NB4 (cell line): ENCODE data around the gene RAET1E.
"Not testable (repeated sequence)": the region's sequence is repeated elsewhere in the genome, so short reads cannot be mapped to it uniquely, and the experiment has no call there.

Experiments used
- DNase-seq: peaks from one replicate; pipeline ENCODE4 v3.0.0; 2010; ENCODE audit warnings: low read depth
- H3K4me3 ChIP-seq: one replicate; pipeline ENCODE4 v1.5.1; 2011; ENCODE audit warnings: mild to moderate bottlenecking, low read depth, low read length, moderate library complexity
- CTCF ChIP-seq: IDR thresholded peaks from one replicate; pipeline ENCODE4 v1.5.1; 2012; ENCODE audit warnings: low read depth, low read length
- MYC ChIP-seq: IDR thresholded peaks from 2 replicates; pipeline ENCODE4 v1.6.1; 2011; ENCODE audit warnings: low read depth, low read length
- POLR2A ChIP-seq: IDR thresholded peaks from 2 replicates; pipeline ENCODE4 v1.6.1; 2011; ENCODE audit warnings: mild to moderate bottlenecking; ENCODE audit not compliant: insufficient read length; ENCODE audit errors: extremely low read depth
- TF ChIP-seq, protein P1 (sequence below): IDR thresholded peaks from 2 replicates; pipeline ENCODE4 v1.6.1; 2011; ENCODE audit warnings: low read depth, low read length

RAET1E gene

GRCh38 chr6:149895048-149895590 is 2.8 kb downstream of the RAET1E start:
- no peak overlapping the region for H3K4me3 ChIP-seq
- TF ChIP-seq CTCF (no peak), MYC (no peak), POLR2A (no peak)
- TF ChIP-seq, protein P1, sequence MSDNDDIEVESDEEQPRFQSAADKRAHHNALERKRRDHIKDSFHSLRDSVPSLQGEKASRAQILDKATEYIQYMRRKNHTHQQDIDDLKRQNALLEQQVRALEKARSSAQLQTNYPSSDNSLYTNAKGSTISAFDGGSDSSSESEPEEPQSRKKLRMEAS = no peak
- no peak for DNase-seq

GRCh38 chr6:149891864-149892263 is 6.0 kb downstream of the RAET1E start:
- not testable (repeated sequence) for H3K4me3 ChIP-seq, DNase-seq

- TF ChIP-seq CTCF = no peak
- no peak for TF ChIP-seq MYC
- TF ChIP-seq POLR2A = no peak
- TF ChIP-seq, protein P1 = no peak
Observed at GRCh38 chr6:149891259-149891658, 6.7 kb downstream of the RAET1E start.

DNA sequence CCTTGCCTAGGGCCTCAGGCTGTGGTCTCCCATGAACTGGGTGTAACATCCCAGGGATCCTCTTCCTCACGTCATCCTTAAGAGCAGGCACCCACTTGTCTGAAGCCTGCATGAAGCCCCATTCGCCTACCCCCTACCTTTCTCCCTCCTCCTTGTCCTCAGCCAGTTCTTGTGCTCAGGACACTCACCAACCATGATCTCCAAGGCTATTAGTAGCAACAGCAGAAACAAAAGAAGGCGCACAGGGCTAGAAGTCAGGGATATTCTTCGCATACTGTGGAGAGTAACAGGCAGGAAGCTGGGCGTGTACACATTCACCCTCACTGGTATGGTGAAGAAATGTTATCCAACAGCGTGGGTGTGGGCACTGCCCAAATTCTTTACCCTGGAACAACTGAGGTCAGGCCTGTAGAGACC is 7.3 kb downstream of the RAET1E start:
- no peak overlapping the region for H3K4me3 ChIP-seq
- DNase-seq = no peak
- TF ChIP-seq, protein P1 = no peak
- TF ChIP-seq MYC (no peak), POLR2A (no peak), CTCF (no peak)

More at GRCh38 chr6:149891259-149891658, 6.7 kb downstream of the RAET1E start:
- H3K4me3 ChIP-seq = no peak overlapping the region
- no peak for DNase-seq

DNA sequence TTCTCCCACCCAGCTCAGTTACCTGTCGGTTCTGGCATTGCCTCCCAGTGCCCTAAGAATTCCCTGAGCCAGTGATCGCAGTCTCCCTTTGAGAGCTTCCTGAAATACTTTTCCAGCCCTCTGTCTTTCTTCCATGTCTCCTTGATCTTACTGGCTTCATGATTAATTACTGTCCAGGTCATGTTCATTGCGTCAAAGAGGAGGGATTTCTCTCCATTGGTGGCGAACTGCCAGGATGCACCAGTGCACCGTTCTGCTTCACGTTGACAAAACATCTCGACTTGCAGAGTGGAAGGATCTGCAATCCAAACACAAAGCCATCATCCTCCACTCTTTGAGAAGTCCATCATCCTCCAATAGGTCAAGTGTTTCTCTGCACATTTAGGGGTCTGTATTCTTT is 8.6 kb downstream of the RAET1E start:
- TF ChIP-seq POLR2A (no peak), CTCF (no peak), MYC (no peak)
- TF ChIP-seq, protein P1 = no peak
- DNase-seq = no peak
- no peak overlapping the region for H3K4me3 ChIP-seq

GRCh38 chr6:149888659-149889058 is 9.3 kb downstream of the RAET1E start:
- DNase-seq = peak; percentile 14
- TF ChIP-seq CTCF = no peak
- TF ChIP-seq, protein P1 = no peak
- no peak overlapping the region for H3K4me3 ChIP-seq
